ENCODE measurements around the gene NLRP1.
A peak's percentile ranks its signal among the peaks of the same experiment; 100 is the strongest.
"Not testable (repeated sequence)": the region's sequence is repeated elsewhere in the genome, so short reads cannot be mapped to it uniquely, and the experiment has no call there.

The NLRP1 gene

DNA sequence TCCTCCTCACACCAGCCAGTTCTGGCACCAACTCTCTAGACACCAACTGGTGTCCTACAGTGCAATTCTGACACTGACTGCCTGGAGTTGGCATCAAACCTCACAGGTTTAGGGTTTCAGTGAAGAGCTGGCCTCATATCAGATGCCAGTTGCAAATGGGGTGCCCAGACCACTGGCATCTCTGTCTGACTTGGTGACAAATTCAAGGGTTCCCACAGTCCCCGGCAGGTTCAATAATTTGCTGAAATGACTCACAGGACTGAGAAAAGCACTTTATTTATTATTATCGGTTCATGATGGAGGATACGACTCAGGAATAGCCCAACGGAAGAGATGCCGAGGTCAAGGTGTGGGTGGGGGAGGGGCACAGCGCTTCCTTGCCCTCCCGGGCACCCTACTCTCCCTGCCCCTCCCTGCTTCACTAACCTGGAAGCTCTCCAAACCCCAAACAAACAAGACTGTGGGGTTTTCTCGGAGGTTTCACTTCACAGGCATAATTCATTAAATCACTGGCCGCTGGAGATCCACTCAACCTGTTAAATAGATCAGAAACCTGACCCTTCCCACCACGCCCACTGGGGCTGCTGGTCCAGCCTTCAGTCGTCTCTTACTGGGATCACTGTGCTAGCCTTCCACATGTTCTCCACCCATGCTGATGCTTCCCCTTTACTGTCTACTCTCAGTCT is 1.7 kb upstream of the NLRP1 start:
- no peak for DNase-seq

DNA sequence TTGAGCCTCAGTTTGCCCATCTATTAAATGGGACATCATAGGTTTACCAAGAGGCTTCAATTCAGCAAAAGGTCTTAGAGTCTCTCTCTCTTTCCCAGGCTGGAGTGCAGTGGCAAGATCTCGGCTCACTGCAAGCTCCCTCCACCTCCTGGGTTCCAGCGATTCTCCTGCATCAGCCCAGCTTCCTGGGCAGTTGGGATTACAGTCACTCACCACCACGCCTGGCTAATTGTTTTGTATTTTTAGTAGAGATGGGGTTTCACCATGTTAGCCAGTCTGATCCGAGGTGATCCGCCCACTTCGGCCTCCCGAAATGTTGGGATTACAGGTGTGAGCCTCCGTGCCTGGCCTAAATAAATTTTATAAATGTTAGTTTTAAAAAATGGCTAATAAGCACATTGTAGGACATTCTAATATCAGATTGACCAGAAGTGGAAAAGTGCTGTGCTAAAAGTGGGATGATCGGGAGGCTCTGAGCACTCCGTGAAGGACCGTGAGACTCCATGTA is 1.0 kb upstream of the NLRP1 start:
- no peak for DNase-seq

DNA sequence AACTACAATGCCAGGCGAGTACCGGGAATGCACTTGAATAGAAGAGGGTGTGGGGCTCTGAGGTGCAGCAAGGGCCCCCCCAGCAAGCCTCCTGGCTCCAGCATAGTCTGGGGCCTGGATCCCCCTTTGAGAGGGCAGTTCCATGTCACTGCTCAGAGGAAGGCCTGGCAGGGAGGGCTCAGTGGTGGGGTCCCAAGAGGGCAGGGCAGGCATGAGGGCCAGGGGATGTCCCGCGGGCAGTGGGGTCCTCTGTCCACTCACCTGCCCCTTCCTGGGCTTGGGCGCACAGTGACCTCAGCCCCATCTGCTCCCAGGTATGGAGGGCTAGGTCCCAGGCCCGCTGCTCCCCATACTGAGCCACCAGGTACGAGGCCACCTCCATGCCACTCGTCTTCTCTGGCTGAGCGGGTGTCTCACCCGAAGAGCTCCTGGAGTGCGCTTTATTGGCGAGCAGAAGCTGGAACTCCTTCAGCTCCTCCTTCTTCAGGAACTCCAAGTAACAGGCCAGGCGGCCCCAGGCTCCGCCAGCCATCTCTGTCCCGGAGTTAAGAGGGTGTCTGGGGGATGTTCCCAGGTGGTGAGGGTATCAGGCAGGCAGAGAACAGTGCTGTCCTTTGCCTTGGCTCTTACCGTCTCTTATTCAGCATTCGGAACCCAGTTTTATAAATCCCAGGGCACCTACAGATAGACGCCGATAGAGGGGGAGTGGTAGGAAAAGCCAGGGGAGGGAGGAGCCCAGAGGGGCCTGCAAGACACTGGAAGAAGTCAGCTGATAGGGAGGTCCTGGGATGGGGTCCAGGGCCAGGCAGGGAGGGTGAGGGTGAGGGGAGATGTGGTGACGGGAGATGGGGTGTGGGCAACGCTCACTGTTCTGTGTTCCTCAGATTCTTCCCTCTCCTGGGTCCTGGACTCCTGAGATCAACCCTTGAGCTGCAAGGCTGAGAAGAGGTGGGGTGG is 605 bp downstream of the NLRP1 start:
- DNase-seq, result no peak

DNA sequence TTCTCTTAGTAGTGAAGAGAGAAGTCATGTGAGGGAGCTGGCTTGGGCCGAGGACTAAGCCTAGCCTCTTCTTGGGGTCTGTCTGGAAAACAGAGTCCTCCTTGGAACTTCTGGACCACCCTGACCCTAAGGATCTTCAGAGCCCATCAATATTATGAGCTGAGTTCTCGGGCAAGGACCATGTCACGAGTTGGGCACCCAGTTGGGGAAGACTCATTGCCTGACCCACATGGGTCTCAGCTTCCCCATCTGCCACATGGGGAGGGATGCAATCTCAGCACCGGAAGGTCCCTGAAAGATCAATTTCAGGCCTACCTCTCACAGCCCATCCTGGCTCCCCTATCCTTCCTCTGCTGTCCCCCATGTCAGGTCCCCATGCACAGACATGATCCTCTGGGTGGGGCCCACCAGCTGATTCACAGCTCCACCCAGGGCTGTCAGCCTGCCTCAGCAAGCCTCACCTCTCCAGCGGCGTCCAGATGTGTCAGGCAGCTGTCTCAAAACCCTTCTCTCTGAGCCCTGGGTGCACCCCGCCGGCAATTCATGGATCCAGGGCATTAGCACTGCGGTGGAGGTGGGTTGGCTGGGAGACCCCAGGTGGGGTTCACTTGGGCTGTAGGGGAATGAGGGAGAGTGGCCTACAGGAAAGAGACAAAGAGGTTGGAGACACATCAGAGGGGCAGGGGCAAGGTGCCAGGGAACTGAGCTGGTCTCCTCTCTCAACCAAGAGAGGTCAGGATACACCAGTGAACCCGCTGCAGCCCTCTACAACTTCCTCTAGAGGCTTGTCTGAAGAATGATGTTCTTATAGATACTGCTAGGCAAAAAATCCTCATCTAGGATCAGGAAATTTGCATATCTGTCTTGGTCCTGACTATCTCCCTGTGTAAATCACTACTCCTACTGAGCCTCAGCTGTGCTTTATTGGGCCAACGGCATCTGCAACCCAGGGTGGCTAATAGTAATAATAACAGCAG is 1.8 kb downstream of the NLRP1 start:
- DNase-seq, result no peak

DNA sequence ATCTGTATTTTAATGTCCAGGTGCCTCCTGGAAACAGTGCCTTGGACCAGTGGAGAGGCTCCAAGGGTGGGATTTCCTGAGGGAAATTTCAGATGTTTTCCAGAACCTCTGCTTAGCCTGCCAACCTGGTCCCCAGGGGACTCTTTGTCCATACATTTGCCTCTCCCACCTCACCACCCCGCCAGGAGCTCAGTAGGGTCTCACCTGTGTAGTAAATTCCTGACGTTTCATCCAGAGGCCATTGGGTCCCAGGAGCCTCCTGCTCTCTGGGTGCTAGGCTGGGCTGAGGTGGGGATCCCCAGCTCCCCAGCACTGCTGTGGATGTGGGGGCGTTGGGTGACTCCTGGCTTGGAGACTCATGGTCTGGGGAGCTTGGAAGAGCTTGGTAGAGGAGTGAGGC is 2.7 kb downstream of the NLRP1 start:
- no peak for DNase-seq

DNA sequence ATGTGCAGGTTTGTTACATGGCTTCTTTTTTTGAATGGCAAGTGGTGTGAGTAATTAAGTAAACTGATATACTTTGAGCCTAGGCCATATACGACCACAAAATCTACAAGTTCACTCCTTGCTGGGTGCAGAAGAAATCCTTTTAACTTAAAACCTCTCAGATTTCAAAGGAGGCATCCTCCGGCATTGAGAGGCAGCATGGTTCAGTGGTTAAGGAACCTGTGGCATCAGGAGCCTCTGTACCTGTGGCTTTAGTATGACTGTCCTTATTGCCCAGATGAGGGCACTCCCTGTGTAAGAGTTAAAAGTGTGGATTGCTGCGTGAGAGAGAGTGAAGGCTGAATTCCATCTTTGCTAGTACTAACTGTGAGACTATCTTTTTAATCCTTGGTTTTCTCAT is 3.3 kb downstream of the NLRP1 start:
- DNase-seq, result no peak

DNA sequence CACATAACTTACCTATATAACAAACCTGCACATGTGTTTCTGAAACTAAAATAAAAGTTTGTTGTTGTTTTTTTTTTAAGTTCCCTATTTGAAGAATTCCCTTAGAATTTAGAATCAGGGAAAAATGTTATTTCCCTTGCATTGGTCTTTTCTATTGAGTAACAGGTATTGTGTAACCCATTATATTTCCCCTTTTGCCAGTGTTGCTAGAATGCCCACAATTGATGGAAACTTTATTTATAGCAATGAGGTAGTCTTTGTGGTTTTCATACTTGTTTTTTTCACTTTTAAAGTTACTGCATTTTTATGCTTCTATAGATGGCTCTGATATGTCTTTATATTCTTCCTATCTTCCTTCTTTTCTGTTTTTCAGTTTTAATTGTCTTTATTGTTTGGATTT is 3.9 kb downstream of the NLRP1 start:
- no peak for DNase-seq

DNA sequence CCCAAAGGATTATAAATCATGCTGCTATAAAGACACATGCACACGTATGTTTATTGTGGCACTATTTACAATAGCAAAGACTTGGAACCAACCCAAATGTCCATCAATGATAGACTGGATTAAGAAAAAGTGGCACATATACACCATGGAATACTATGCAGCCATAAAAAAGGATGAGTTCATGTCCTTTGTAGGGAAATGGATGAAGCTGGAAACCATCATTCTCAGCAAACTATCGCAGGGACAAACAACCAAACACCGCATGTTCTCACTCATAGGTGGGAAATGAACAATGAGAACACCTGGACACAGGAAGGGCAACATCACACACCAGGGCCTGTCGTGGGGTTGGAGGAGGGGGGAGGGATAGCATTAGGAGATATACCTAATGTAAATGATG is 5.5 kb downstream of the NLRP1 start:
- not testable (repeated sequence) for DNase-seq

DNA sequence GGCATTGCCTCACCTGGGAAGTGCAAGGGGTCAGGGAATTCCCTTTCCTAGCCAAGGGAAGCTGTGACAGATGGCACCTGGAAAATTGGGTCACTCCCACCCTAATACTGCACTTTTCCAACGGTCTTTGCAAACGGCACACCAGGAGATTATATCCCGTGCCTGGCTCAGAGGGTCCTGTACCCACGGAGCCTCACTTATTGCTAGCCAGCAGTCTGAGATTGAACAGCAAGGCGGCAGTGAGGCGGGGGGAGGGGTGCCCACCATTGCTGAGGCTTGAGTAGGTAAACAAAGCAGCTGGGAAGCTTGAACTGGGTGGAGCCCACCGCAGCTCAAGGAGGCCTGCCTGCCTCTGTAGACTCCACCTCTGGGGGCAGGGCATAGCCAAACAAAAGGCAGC is 11.3 kb downstream of the NLRP1 start:
- not testable (repeated sequence) for DNase-seq

DNA sequence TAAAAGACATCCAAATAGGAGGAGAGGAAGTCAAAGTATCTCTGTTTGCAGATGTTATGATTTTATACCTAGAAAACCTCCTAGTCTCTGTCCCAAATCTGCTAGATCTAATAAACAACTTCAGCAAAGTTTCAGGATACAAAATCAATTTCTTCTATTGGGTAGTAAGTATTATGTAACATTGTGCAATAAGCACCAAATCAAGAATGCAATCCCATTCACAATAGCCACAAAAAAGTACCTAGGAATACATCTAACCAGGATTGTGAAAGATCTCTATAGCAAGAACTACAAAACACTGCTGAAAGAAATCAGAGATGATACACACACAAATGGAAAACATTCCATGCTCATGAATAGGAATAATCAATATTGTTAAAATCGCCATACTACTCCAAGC is 13.0 kb downstream of the NLRP1 start:
- no peak for DNase-seq

DNA sequence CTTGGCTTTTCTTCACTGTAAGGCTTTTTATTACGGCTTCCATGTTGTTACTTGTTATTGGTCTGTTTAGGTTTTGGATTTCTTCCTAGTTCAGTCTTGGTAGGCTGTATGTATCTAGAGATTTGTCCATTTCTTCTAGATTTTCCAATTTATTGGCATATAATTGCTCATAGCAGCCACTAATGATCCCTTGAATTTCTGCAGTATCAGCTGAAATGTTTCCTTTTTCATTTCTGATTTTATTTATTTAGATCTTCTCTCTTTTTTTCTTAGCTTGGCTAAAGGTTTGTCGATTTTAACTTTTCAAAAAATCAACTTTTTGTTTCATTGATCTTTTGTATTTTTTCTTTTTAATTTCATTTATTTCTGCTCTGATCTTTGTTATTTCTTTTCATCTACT is 18.5 kb downstream of the NLRP1 start:
- DNase-seq, result no peak

DNA sequence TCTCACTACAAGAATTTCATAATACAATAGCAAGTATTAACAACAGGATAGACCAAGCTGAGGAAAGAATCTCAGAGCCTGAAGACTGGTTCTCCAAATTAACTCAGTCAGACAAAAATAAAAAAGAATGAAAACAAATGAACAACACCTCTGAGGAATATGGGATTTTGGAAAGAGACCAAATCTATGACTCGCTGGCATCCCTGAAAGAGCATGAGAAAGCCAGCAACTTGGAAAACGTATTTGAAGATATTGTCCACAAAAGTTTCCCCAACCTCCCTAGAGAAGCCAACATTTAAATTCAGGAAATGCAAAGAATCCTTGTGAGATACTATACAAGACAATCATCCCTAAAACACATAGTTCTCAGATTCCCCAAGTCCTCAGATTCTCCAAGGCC is 20.9 kb downstream of the NLRP1 start:
- no peak for DNase-seq

DNA sequence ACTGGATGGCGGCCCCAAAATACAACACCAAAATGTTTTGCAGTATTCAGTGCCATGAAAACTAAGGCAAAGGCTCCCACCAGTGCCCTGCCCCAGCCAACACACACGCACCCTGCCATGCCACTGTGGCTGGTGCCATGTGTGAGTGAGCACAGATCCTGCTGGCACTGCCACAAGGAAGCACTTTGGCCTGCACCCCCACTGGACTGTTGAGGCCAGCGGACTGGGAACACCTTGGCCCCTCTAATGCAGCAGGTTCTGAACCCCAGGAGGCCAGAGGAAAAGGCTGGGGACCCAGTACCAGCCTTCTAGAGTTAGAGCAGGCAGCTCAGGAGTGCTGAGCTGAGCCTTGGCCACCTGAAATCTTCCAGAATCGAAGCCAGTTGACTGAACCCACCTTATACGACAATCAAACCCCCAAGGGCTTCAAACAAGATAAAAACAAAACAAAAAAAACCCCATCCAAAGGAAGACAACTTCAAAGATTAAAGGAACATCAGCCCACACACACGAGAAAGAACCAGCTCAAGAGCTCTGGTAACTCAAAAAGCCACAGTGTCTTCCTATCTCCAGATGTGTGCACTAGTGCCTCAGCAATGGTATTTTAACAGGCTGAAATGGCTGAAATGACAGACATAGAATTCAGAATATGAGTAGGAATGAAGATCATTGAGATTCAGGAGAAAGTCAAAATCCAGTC is 21.5 kb downstream of the NLRP1 start:
- no peak for DNase-seq

DNA sequence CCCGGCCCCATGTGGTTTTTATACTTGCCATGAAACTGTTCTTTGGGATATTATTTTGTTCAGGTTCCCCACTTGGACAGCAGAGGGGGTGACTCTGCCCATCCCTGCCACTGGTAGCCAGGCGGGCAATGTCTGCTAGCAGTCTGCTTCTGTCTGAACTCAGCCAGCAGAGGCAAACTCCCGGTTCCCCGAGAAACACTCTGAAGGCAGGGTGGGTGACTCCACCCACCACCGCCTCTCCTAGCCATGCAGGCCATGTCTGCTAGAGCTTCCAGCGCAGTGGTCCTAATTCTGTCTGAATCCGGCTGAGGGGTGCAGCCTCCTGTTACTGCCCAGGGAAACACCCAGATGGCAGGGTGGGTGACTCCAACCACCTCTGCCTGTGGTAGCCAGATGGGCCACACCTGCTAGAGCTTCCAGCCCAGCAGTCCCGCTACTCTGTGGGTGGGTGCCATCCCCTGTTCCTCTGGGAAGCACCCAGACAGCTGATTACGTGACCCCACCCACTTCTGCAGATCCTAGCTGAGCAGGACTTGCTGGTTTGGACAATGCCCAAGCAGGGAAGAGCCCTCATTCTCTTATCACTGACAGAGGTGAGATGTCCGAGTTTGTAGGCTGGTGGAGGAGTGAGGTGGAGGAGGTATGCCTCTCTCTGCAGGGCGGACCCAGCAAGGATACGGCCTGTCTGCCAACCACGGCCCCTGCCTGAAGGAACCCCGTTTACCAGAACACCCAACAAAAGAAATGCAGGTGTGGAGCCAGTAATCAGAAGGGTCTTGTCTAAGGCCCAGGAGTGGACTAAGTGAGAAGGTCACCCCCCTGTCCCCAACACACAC is 22.4 kb downstream of the NLRP1 start:
- DNase-seq, result peak in 1 of 2 experiments; percentile 14

DNA sequence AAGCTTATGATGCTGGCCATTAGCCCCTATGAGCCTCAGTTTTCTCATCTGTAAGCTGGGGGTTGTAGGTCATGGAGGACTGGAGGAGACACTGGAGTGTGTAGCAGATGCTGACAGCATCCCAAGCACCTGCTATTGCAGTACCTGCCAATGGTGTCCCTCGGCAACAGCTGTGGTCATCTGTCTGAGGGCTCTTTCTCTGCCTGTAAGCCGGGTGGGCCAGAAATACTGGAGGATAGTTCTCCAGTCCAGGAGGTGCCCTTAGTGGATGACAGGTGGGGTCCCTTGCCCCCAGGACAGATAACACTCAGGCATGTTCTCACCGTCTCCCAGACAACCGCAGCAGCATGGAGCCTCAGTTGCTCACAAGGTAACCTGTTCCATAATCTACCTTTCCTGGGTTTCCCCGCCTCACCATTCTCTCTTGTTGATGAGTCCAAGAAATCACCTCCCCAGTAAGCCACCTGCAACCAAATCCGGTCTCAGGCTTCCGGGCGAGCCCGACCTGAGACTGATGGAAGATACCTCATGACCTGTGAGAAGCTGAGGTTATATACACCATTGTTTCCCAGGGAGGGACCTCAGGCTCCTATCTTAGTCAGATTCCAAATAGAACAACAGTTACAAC is 23.8 kb downstream of the NLRP1 start:
- DNase-seq, result no peak

DNA sequence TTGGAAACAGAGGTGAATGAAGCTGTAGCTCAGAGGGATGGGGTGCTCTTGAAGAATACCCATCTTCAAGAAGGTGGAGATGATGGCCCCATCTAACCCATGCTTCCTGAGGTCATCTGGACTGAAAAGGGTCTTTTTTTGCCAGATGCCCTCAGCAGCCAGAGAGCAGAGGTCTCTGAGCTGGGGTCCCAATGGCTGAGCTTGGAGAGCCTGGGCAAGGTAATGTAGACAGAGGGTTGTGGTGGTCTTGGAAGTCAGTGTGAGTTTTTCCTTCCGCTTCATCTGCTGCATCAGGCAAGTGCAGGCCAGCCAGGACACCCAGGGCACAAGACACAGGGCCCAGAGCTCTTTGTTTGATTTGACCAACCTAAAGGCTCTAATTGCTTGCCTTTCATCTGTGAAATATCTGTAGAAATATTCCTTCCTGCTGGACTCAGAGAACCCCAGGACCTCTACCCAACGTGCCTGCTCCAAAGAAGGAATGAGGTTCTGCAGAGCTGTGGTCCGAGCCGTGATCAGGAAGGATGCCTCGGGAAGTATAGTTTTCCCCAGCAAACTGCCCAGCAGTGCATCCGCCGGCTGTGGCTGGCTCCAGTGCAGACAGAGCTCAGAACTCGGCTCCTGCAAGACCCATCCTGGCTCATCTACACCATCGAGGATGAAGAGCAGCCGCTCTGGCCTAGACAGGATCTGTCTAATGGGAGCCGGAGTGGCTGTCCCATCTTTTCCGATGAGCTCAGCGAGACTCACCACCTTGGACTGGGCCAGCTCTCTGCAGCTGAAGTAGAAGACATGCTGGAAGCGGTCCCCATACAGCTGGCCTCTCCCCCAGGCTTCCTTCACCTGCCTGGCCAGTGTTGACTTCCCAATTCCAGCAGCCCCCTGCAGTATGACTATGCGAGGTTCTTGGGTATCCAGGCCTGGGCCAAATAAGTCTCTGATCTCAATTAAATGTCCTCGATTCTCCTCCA is 25.2 kb downstream of the NLRP1 start:
- no peak for DNase-seq

DNA sequence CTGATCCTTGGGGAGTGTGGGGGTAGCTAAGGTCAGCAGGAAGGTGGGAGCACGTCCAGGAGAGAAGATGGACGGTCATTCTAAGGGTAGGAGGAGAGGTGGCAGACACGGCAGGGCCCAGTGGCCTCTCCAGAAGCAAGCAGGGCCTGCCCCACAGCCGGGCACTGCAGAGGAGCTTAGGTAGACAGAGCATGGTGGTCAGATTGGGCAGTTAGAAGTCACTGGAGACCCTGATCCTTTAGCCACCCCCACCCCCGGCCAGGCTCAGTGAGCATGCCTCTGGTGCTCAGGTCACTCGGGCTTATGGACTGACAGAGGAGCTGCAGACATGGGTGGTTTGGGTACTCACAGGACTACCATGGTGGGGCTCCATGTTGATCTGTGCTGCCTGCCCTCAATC is 26.3 kb downstream of the NLRP1 start:
- DNase-seq, result no peak

DNA sequence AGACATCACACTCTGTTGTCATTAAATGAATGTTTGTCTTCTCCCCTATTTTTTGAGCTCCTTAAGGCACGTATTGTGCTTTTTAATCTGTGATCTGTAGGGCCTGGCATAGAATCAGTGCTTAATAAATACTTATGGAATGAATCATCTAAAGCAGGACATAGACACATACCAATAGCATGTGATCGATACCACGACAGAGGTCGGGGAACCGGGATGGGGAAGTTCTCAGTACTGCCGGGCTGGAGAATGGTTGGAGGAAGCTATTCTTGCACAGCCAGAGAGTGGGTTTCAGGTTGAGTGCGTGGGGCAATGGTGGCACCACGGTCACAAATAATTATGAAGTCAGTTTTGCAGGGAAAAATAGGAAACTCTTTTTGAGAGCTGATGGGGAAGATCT is 26.8 kb downstream of the NLRP1 start:
- no peak for DNase-seq

DNA sequence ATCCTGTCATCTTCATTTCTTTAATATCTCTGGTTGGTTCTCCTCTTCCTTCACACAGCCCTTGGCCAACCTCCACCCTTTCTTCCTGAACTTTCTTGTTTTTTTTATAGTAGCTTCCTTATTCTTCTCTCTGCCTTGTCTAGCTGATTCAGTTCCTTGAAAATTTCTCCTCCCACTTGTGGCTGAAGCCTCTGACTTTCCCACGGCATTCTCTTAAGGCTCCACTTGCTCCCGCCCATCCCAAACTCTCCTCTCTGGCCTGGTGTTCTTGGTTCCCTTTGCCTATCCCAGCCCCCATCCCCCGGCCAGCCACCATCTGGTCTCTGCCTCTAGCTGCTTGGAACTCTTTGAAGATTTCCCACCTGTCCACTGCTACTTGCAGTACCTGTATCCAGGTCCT is 29.1 kb downstream of the NLRP1 start:
- no peak for DNase-seq

DNA sequence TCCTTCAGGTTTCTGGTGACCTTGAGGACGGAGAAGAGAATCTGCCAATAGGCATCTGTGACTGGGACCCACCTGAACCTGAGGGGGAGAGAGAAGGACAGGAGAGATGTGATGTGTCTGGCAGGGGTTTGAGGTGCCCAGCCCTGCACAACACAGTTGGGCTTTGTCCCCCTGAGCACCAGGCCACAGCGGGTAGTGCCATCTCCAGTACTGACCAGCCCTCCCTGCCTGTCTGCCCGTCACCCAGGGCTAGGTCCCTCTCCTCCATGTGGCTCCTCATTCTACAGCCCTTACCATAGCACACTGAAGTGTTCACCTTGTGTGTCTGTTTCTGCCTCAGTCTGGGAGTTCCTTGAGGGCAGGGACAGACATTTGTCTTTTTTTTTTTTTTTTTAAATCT is 30.8 kb downstream of the NLRP1 start:
- no peak for DNase-seq
